Measurements from ENCODE around the gene TAS2R42. TPM values are rescaled to one million over a fixed set of nuclear protein-coding genes. Genes with fewer than 3 reads are reported as not detected.

Gene TAS2R42
- total RNA-seq, 4 donors from 2014 or later = not detected

DNA sequence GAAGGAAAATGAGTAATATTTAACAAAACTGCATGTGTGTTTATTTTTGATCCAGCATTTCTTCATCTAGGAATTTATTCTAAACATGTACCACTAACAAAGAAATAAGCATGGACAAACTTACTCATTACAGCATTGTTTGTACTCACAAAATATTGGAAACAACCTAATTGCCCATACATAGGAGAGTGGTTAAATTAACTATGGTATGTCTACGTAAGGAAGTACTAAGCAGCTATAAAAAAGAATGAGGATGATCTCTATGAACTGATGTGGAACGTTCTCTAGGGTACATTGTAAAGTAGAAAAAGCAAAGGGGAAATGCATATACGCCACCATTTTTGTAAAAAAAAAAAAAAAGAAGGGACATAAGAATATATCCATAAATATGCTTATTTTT is 17.4 kb upstream of the TAS2R42 start:
- WGBS, 2 donors = 93 to 94% methylated on average over 3 of the region's 3 CpGs
- TF ChIP-seq, protein P1, sequence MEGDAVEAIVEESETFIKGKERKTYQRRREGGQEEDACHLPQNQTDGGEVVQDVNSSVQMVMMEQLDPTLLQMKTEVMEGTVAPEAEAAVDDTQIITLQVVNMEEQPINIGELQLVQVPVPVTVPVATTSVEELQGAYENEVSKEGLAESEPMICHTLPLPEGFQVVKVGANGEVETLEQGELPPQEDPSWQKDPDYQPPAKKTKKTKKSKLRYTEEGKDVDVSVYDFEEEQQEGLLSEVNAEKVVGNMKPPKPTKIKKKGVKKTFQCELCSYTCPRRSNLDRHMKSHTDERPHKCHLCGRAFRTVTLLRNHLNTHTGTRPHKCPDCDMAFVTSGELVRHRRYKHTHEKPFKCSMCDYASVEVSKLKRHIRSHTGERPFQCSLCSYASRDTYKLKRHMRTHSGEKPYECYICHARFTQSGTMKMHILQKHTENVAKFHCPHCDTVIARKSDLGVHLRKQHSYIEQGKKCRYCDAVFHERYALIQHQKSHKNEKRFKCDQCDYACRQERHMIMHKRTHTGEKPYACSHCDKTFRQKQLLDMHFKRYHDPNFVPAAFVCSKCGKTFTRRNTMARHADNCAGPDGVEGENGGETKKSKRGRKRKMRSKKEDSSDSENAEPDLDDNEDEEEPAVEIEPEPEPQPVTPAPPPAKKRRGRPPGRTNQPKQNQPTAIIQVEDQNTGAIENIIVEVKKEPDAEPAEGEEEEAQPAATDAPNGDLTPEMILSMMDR (IDR thresholded peaks at IDR 0.05) = no peak
- TF ChIP-seq POLR2A (IDR thresholded peaks at IDR 0.05) = no peak
- H3K4me3 ChIP-seq (ENCODE audit: low read depth, poor library complexity, severe bottlenecking) = no peak overlapping the region
- DNase-seq (ENCODE audit: low spot score in 2 of 2) = no peak
- intact Hi-C loops (cut with DNase I; ENCODE audit: low total_unique reads) = no loop called here

DNA sequence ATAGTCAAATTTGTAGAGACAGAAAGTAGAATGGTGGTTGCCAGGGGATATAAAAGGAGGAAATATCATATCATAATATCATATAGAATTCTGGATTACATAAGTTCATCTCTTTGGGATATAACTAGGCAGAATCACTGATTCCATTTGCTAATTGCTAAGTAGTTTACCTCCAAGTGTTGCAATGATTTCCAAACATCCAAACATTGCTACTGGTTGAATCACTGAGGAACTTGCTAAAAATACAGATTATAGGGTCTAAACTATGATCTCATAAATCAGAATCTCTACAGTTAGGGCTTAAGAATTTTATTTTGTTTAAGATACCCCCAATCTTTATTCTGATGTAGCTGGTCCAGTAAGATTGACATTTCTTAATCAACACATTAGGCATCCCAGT is 16.1 kb upstream of the TAS2R42 start:
- TF ChIP-seq, protein P1 (IDR thresholded peaks at IDR 0.05) = no peak
- no peak for TF ChIP-seq POLR2A (IDR thresholded peaks at IDR 0.05)
- H3K4me3 ChIP-seq (ENCODE audit: low read depth, poor library complexity, severe bottlenecking) = no peak overlapping the region
- intact Hi-C loops (cut with DNase I; ENCODE audit: low total_unique reads) = no loop called here
- no peak for DNase-seq (ENCODE audit: low spot score in 2 of 2)

DNA sequence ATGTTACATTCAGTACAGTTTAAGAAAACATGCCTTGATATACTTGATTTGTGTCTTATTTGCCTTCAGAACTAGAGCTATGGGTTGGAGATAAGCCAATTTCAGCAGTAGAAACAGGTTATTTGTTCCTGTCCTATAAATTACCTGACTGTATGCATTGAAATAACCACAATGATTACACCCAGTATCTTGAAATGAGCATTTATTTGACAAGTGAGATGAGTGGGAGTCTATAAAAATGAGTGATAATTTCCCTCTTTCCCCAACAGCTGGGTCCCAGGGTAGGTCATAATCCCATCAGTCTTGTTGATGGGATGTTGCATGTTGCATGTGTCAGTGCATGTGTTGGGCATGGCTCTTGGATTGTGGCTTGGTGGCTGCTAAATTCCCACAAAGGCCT is 3.7 kb downstream of the TAS2R42 start:
- TF ChIP-seq POLR2A (IDR thresholded peaks at IDR 0.05) = no peak
- TF ChIP-seq, protein P1 (IDR thresholded peaks at IDR 0.05) = no peak
- no peak for DNase-seq (ENCODE audit: low spot score in 2 of 2)
- no peak overlapping the region for H3K4me3 ChIP-seq (ENCODE audit: low read depth, poor library complexity, severe bottlenecking)
- intact Hi-C loops (cut with DNase I; ENCODE audit: low total_unique reads) = no loop called here

DNA sequence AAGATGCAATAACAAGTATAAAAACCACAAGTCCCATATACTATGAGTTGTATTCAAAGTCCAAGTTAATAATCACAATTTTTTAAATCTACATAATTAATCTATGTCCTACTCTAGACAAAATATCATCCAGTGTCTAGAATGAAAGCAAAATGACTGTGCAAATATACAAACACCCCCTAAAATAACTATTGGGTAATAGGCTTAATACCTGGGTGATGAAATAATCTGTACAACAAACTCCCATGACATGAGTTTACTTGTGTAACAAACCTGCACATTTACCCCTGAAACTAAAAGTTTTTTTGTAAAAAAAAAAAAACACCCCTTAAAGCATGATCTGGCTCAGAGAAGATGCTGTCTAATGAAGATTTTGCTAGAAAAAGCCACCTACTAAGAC is 4.2 kb downstream of the TAS2R42 start:
- no peak for DNase-seq (ENCODE audit: low spot score in 2 of 2)
- intact Hi-C loops (cut with DNase I; ENCODE audit: low total_unique reads) = no loop called here
- TF ChIP-seq POLR2A (IDR thresholded peaks at IDR 0.05) = no peak
- TF ChIP-seq, protein P1 (IDR thresholded peaks at IDR 0.05) = no peak

DNA sequence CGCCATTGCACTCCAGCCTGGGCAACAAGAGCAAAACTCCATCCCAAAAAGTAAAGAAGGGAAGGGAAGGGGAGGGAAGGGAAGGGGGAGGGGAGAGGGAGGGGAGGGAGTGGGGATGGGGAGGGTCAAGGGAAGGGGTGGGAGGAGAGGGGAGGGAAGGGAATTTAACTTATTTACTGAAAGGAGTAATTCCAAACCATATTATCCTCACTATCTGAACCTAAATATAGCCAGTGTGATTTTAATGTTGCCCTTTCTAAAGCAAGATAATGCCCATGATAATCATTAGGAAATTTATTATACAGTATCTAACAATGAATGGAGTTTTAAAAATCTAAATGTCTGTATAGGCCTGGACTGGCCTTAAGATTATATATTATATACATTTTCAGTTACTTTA is 8.5 kb downstream of the TAS2R42 start:
- no peak overlapping the region for H3K4me3 ChIP-seq (ENCODE audit: low read depth, poor library complexity, severe bottlenecking)
- WGBS, 2 donors = 91 to 100% methylated on average over 1 of the region's 1 CpG

More for the DNA sequence above, 4.2 kb downstream of the TAS2R42 start:
- no peak overlapping the region for H3K4me3 ChIP-seq (ENCODE audit: low read depth, poor library complexity, severe bottlenecking)

DNA sequence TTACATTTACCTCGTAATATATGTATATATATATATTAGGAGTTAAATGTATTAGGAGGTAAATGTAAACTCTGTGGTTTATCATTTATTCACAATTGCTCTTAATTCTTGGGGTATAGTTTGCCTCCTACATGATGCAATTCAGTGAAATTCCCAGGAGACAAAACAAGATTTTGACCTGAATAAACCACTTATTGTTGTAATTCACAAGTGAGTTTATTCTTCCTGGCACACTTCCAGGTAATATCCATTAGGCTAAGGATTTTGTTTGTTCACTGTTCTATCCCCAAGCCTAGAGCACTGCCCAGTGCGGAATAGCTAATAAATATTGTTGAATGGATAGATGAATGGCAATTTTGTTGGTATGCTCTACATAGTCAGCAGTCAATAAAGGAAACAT is 12.7 kb downstream of the TAS2R42 start:
- TF ChIP-seq, protein P1 (IDR thresholded peaks at IDR 0.05) = no peak
- no peak for TF ChIP-seq POLR2A (IDR thresholded peaks at IDR 0.05)
- H3K4me3 ChIP-seq (ENCODE audit: low read depth, poor library complexity, severe bottlenecking) = no peak overlapping the region
- no peak for DNase-seq (ENCODE audit: low spot score in 2 of 2)
- 93 to 96% methylated on average over 2 of the region's 2 CpGs for WGBS, 2 donors
- intact Hi-C loops (cut with DNase I; ENCODE audit: low total_unique reads) = no loop called here

More for the DNA sequence above, 8.5 kb downstream of the TAS2R42 start:
- no peak for DNase-seq (ENCODE audit: low spot score in 2 of 2)
- intact Hi-C loops (cut with DNase I; ENCODE audit: low total_unique reads) = no loop called here
- TF ChIP-seq, protein P1 (IDR thresholded peaks at IDR 0.05) = no peak
